ENCODE results near the gene FBXW10B. TPM values are rescaled to one million over a fixed set of nuclear protein-coding genes. Genes with fewer than 3 reads are reported as not detected.
"Not testable (repeated sequence)": the region's sequence is repeated elsewhere in the genome, so short reads cannot be mapped to it uniquely, and the experiment has no call there.

The FBXW10B gene, protein sequence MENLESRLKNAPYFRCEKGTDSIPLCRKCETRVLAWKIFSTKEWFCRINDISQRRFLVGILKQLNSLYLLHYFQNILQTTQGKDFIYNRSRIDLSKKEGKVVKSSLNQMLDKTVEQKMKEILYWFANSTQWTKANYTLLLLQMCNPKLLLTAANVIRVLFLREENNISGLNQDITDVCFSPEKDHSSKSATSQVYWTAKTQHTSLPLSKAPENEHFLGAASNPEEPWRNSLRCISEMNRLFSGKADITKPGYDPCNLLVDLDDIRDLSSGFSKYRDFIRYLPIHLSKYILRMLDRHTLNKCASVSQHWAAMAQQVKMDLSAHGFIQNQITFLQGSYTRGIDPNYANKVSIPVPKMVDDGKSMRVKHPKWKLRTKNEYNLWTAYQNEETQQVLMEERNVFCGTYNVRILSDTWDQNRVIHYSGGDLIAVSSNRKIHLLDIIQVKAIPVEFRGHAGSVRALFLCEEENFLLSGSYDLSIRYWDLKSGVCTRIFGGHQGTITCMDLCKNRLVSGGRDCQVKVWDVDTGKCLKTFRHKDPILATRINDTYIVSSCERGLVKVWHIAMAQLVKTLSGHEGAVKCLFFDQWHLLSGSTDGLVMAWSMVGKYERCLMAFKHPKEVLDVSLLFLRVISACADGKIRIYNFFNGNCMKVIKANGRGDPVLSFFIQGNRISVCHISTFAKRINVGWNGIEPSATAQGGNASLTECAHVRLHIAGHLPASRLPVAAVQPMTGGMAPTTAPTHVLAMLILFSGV
- total RNA-seq, result not detected

- DNase-seq (ENCODE audit: low read depth in 2 of 3, low spot score in 2 of 3), result not testable (repeated sequence)
These were observed at the start of gene FBXW10B for GRCh38 chr17:15619331-15620058. TSS of gene FBXW10B (minus strand) at chr17:15619704. CDS start at chr17:15619512, 192 bp downstream.

DNA sequence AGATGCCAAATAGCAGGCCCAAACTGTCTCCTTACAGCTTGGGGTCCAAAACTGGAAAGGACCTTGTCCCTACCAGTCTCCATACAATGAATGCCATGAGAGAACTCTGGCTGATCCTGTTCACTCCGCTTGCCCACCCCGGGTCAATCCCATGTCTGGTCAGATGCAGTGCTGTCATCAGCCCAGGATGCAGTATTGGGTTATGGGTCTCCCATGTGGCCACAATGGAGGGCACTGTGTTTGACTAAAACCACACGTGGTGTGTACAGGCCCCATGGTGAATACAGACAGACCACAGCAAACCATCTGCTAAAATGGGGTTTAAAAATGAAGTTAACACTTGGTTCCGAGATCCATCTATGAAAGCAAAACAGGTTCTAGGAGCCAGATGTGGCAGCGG, 44.2 kb upstream of the FBXW10B start:
- DNase-seq (ENCODE audit: low read depth in 2 of 3, low spot score in 2 of 3), result no peak

DNA sequence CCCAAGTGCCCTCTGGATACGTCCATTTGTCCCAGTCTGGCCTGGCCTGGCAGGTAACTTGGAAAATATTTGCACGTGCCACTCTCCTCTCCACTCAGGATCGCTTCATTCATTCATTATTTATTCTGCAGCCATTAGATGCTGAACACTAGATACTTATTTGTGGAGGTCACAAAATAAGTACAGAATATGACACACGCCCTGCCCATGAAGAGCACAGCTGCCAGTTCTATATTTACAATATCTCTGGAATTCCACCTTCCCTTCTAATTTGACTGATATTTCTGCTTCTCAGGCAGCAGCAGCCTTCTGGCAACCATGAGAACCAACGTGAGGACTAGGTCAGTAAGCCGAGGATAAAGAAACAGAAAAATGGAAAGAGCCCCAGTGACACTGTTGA, 43.7 kb upstream of the FBXW10B start:
- no peak for DNase-seq (ENCODE audit: low read depth in 2 of 3, low spot score in 2 of 3)

DNA sequence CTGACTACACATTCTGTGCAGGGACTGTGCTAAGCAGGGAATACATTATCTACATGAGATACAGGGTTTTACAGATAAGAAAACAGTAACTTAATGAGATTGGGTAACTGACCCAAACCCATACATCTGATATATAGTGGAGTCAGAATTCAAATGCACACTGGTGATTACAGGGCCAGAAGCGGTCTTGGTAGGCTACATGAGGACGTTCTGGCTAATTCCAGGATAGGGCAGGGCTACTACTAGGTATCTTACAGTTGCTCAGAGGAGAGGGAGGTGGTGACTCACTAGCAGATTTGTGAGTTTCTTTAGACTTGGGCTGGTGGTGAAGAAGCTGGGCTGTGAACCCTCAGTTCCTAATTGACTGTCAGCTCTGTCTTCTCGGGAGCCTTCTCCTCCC, 43.2 kb upstream of the FBXW10B start:
- no peak for DNase-seq (ENCODE audit: low read depth in 2 of 3, low spot score in 2 of 3)

DNA sequence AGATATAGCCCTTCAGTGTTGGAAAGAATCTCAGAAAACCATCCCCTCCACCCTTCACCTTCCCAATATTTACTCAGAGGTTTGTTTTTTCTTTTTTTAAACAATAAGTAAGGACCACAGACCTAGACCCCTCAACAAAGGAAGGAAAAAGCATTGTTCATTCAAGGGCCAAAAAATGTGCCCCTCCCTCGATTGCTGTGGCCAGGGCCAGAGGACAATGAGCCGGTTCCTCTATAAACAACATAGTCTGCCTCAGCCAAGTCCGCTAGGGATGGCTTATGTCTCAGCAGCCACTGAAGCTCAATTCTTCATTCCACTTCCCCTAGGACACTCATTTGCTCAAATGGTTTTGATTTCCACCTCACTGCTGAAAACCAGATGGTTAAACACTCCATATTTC, 40.6 kb upstream of the FBXW10B start:
- no peak for DNase-seq (ENCODE audit: low read depth in 2 of 3, low spot score in 2 of 3)

DNA sequence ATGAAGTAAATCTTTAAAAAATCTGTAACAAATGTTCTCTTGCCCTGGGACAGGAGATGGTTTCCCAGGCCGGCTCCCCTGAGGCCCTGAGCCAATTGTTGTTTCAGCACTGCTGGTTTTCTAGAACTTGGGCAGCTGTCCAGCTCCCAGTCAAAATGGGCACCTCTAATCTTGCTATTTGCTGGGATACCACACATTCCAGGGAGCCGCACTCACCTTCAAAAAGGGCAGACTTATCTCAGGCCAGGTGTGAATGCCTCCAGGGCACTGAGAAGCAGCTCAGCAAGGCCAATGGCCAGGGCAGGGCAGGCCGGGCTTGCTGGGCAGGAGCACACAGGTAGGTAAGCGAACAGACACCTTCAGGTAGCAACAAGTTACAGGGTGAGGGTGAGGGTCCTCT, 40.2 kb upstream of the FBXW10B start:
- no peak for DNase-seq (ENCODE audit: low read depth in 2 of 3, low spot score in 2 of 3)

DNA sequence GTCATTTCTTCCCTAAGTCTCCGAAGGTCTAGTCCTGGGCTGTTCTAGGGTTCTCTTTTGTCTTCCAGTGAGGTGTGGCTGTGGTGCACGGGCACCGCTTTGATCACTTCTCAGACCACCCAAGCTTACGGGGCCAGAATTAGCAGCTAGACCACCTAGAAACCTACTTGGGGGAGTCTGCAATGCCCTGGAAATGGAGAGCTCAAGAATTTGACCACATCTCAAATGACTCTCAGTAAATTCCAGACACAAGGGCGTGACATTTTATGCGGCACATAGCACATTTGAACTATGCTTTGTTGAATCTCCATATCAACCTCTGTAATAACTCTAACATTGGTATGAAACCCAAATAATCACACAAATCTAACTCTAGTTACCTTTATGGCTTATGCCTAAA, 39.7 kb upstream of the FBXW10B start:
- DNase-seq (ENCODE audit: low read depth in 2 of 3, low spot score in 2 of 3), result no peak

GRCh38 chr17:15658296-15658695, 38.8 kb upstream of the FBXW10B start:
- no peak for DNase-seq (ENCODE audit: low read depth in 2 of 3, low spot score in 2 of 3)

GRCh38 chr17:15657868-15658267, 38.4 kb upstream of the FBXW10B start:
- no peak for DNase-seq (ENCODE audit: low read depth in 2 of 3, low spot score in 2 of 3)

DNA sequence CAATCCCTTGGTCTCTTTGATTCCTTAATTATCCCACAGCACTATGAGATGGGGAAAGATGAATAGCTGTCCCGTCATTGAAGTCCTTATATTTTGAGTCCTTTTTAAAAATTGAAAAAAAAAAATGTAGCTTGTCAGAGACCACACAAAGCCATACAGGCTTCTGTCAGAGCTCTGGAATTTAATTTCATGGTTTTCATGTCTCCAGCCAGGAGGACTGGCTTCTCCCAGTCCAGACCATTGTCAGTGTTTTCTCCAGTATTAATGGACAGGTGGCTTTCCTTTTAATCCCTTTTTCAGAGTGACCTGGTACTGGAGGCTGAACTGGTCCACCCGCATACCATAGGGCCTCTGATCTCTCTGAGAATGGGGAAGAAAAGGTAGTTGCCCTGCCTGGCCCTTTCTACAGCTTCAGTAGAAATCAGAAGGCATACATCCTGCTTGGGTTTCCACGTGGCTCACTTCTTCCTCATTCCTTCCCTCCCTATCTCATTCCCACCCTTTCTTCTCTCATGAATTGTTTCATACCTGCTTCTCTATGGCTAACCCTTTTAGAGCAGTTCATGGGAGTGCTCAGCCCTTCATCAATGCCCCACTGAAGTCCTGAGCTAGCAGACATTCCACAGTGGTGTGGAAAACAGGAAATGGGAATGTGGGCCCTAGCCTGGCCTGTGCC, 35.5 kb upstream of the FBXW10B start:
- no peak for DNase-seq (ENCODE audit: low read depth in 2 of 3, low spot score in 2 of 3)

- not testable (repeated sequence) for DNase-seq (ENCODE audit: low read depth in 2 of 3, low spot score in 2 of 3)
These were observed 34.9 kb upstream of the FBXW10B start for GRCh38 chr17:15654401-15654800.

- no peak for DNase-seq (ENCODE audit: low read depth in 2 of 3, low spot score in 2 of 3)
These were observed 33.5 kb upstream of the FBXW10B start for GRCh38 chr17:15652960-15653359.

GRCh38 chr17:15651583-15652110, 32.1 kb upstream of the FBXW10B start:
- peak in 2 of 3 donors; percentile 90 to 94 for DNase-seq (ENCODE audit: low read depth in 2 of 3, low spot score in 2 of 3)

- no peak for DNase-seq (ENCODE audit: low read depth in 2 of 3, low spot score in 2 of 3)
These were observed 31.5 kb upstream of the FBXW10B start for GRCh38 chr17:15650741-15651582.

GRCh38 chr17:15649861-15650421, 30.4 kb upstream of the FBXW10B start:
- DNase-seq (ENCODE audit: low read depth in 2 of 3, low spot score in 2 of 3), result no peak

DNA sequence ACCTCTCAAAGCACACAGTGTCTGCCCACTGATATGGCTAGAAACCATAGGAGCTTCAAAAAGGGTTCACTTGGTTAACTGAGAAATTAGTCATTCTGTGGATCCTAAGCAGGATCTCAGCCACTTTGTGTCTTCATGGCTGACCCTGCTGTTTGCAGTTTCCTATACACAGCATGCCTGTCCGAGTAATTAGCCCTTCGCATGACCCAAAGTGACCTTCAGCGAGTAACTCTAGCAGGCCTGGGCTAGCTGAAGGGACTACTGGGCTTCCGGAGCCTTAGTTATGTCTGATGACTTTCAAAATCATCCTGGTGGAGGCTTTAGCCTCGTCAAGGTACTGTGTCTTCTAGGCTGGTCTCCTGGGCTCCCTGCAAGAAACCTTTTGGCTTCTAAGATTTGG, 28.9 kb upstream of the FBXW10B start:
- DNase-seq (ENCODE audit: low read depth in 2 of 3, low spot score in 2 of 3), result no peak

DNA sequence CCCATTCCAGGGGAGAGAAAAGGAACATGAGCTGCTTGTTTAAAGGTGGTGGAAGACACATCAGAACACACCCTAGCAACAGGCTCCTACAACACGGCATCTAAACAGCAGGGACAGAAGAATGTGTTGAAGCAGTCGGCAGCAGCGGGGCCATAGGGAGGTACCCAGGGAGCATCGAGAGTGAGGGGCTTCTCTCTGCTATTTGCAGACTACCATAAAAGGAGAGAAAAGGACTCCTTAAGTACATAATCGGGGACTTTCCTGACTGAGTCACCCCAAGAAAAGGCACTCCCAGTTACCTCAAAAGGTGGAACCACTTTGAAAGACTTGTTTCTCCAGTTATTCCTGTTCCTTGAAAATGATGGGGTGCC, 26.4 kb upstream of the FBXW10B start:
- DNase-seq (ENCODE audit: low read depth in 2 of 3, low spot score in 2 of 3), result not testable (repeated sequence)

- peak in 1 of 3 donors; percentile 7 for DNase-seq (ENCODE audit: low read depth in 2 of 3, low spot score in 2 of 3)
These were observed 25.8 kb upstream of the FBXW10B start for GRCh38 chr17:15645099-15645941.
